GM18867 (cell line): ENCODE results near the gene EXOSC2.

Source experiments
- ATAC-seq: cut with Tn5 transposase; IDR thresholded peaks from one replicate; pipeline ENCODE4 v1.9.1; 2021; ENCODE audit warnings: mild to moderate bottlenecking, moderate library complexity; ENCODE audit not compliant: unreplicated experiment

The EXOSC2 gene, protein sequence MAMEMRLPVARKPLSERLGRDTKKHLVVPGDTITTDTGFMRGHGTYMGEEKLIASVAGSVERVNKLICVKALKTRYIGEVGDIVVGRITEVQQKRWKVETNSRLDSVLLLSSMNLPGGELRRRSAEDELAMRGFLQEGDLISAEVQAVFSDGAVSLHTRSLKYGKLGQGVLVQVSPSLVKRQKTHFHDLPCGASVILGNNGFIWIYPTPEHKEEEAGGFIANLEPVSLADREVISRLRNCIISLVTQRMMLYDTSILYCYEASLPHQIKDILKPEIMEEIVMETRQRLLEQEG

DNA sequence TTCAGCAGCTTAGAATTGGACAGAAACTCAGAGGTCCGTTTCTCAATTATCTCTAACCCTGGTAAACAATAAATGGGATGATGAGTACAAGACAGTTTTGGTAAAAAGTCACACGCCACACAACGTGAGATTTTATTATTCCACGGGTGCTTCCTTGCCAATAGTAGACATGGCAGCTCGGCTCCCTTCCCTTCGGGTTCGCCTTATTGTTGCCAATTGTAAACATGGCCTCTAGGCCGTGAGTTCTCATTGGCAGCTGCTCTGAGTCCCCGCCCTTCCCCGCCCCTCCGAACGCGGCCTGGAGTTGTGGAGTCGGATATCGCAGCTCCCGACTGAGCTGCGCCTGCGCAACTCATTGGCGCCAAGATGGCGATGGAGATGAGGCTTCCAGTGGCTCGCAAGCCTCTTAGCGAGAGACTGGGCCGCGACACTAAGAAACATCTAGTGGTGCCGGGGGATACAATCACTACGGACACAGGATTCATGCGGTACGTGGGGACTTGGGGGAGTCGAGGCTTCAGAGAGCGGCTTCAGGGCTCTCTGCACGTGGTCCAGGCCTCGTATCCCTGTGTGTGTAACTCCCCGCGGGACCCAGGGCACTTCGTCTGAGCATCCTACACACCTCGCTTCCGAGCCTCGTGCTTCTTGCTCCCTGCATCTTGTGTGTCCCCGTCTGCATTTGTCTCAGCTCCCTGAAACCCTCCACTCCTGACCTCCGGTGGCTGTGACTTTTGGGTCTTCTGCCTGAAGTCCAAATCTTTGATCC is at the start of gene EXOSC2:
Gene EXOSC2, plus strand, starts transcription at position 355 of the 766 bp plus-strand sequence. Its CDS starts 12 bp downstream, at position 367.
- ATAC-seq: peak; percentile 92

DNA sequence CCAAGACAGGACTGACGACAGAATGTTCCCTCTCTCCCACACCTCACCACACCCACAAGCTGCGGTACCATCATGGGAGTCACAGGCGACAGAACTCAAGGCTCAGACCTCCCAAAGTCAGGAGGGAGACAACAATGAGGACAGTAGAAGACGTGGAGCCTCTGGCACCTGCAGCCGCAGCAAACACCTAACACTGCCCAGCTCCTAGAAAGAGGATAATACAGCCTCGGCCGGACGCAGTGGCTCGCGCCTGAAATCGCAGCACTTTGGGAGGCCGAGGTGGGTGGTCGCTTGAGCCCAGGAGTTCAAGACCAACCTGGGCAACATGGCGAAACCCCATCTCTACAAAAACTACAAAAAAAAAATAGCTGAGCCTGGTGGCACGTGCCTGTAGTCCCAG is 42.4 kb upstream of the EXOSC2 start:
- no peak for ATAC-seq

DNA sequence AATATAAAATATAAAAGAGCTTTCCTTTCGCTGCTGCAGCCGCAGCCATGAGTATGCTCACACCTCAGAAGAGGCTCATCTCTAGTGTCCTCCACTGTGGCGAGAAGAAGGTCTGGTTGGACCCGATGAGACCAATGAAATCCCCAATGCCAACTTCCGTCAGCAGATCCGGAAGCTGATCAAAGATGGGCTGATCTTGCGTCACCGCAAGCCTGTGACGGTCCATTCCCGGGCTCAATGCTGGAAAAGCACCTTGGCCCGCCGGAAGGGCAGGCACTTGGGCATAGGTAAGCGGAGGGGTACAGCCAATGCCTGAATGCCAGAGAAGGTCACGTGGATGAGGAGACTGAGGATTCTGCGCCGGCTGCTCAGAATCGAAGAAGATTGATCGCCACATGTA is 41.8 kb upstream of the EXOSC2 start:
- no peak for ATAC-seq

DNA sequence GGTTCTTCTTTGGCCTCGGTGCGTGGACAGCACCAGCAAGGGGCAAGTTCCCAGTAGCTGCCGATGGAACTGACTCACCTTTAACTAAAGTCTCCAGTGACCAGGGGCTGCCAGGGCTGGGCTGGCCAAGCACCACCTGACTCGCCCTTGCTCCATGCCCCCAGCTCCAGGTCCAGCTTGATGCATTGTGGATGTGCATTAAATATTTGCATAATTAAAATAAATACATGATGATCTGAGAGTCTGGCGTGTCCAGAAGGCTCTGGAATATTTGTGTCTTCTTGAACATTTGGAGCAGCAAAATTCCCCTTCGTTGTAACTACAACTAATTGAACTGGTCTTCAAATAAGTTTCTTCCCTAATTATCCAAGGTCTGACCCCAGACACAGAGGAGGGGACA is 38.7 kb upstream of the EXOSC2 start:
- no peak for ATAC-seq

DNA sequence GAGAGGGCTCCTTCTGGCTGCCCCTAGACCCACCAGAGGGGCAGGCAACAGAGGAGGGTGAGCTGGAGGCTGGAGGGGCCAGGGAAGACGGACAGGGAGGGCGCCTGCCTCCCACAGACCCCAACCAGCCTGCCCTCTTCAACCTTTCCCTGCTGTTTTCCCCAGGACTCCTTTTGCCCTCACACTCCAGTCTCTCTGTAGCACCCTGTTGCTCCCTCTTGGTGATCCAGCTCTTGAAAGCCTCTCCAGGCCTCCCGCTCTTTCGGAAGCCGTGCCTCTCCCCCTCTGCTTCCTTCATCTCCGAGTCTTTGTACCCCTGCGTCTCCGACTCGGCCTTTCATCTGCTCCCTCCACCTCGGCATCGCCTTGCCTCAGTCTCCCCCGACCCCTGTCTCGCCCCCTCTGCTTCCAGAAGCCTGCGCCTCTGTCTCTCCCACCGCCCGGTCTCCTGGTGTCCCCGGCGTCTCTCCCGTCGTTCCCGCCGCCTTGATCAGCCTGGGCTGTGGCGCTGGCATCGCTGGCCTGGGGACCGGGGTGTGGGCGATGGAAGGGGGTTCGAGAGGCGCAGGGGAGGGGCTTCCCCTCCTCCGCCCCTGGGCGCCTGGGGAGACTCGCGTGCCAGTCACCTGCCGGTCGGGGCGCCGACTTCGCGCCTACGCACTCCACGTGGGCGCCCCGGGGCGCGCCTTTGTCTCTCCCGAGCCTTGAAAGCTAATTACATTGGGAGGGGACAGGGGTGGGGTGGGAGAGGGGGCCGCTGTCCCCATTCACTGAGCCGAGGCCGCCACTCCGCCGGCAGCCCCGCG is 34.5 kb upstream of the EXOSC2 start:
- ATAC-seq: no peak

DNA sequence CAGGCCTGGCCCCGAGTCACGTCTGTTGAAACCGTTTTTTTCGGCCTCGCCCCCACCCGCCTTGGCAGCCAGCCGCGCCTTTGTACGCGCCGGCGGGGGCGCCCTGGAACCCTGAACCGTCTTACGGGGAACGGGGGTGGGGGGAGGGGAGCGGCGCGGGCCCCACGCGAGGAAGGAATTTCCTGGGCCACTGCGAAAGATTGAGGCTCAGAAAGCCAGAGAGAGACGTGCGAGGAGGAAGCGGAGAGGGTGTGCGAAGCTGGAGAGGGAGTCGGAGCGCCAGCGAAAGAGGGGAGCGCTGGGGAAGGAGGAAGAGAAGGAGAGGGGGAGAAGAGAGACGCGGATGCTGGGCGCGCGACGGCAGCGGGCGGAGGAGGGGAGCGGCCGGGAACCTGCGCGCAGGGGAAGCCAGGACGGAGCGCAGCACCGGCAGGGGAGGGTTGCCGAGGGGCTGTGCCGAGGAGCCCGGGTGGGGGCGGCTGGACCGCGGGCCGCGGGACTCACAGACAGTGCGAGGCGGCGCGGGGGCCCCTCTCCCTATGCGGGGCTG is 33.8 kb upstream of the EXOSC2 start:
- no peak for ATAC-seq

DNA sequence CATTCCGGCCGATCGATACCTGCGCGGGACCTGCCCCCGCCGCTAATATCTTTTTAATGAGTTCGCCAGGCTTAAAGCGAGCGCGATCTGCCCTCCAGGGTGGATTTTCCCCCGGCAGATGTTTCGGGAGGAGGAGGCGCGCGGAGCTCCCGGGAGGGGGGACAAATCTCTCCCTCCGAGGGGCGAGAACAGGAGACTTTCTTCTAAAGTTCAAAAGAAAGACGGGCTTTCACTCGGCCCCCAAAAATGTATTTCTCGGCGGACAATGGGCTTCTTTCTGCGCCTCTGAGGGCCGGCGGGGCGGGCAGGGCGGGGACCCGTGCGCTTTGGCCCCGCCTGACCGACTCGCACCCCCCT is 33.3 kb upstream of the EXOSC2 start:
- ATAC-seq: no peak

DNA sequence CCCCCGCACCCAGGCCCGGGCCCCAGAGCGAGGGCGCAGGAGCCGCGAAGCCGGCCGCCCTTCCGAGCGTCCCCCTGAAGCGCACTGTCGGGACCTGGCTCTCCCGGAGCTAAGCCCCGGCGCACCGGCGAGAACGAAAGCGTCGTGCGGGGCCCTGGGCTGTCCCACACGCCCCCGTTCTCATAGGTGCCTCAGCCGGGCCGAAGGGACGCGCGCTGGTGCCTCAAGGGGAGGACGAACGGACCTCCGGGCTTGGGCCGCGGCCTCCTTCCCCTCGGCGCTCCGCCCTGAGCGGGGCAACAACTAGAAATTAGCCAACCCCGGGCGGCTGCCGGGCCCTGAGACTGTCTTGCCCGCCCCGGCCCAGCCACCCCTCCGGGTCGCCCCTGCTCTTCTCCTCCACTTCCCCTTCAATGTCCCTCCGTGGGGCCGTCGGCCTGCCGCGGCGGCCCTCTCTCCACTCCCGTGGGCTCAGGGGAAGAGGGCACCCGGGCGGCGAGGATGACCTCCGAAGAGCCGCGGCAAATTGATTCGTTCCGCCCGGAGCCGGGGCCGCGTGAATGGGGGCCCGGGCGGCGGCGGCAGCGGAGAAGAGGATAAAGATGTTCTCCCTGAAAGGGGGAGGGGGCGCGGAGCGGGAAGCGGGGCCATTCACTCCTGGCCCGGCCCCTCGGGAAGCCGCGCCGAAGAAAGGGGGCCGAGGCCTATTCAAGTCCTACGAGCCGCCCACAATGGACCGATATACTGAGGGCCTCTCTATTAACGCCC is 32.7 kb upstream of the EXOSC2 start:
- no peak for ATAC-seq

DNA sequence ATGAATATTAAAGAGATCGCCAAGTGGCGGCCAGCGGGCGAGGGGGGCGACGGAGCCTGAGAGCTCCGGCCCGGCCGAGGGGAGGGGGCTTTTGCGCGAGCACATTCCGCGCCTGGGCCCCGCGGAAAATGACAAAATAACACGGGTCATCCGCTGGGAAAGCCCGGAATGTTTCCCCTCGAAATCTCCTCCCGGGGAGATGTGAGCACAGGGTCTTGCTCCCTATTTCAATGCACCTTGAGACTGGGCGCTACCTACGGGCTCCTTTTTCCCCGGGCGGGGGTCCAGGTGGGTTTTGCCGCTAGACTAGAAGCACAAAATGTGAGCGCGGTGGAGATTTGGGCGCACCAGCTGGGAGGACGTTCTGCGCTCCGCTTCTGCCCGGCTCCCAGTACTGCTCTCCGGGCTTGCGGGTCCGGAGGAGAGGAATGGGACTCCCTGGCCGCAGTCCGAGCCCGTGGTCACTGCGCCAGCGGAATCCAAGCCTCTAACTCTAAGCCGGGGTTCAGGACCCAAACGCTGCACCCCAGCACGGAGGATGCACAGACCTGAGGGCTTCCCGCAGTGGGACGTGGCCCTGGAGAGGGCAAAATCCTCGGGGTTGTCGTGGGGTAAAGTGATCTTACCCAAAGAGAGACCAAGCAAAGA is 32.0 kb upstream of the EXOSC2 start:
- ATAC-seq: no peak

DNA sequence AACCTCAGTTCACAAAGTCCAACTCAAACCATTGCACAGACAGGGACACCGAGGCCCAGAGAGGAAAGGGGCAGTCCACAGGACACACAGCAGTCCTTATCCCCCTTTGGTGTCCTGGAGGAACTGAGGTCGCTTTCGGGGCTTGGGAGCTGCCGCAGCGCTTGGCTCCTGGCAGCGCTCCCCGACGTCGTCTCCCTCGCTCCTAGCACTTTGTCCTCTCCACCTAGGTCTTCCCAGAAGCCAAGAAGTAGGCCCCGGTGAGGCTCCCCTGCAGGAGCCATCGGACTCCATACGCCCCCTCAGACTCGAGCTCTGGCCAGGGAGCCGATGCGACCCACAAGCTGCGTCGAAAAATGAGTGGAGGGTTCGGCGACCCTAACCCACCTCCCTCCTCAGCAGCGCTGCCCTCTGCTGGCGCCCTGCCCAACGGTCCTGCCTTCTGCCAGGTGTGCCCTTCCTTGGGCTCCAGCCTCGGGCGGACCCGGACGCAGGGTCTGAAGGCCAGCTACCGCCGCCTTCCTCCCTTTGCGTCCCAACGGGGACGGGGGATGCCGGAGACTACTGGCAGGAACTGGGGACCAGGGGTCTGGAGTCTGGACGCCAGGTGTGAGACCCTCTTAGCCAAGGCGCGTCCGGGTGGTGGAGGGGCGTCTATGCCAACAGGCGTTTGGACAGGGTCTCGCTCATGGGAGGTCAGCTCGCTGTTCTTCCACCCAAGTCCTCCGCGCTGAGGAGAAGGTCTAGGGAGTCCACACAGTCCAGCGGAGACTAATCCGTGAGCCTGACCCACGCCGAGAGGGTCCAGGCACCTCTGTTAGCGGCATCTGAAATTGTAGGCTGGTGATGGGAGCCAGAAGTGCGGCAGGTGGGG is 31.2 kb upstream of the EXOSC2 start:
- no peak for ATAC-seq

DNA sequence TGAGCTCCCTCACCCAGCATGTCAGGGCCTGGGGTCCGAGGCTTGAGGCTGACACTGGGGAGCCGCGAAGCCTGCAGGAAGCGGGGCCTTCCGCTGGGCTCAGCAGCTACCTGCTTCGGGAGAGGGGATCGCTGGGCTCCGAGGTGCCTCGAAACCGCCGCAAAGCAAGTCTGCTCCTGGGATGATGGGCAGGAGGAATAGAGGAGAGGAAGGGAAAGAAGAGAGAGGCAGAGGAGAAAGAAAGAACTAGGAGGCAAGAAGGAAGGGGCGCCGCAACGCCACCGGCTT is 30.7 kb upstream of the EXOSC2 start:
- no peak for ATAC-seq

DNA sequence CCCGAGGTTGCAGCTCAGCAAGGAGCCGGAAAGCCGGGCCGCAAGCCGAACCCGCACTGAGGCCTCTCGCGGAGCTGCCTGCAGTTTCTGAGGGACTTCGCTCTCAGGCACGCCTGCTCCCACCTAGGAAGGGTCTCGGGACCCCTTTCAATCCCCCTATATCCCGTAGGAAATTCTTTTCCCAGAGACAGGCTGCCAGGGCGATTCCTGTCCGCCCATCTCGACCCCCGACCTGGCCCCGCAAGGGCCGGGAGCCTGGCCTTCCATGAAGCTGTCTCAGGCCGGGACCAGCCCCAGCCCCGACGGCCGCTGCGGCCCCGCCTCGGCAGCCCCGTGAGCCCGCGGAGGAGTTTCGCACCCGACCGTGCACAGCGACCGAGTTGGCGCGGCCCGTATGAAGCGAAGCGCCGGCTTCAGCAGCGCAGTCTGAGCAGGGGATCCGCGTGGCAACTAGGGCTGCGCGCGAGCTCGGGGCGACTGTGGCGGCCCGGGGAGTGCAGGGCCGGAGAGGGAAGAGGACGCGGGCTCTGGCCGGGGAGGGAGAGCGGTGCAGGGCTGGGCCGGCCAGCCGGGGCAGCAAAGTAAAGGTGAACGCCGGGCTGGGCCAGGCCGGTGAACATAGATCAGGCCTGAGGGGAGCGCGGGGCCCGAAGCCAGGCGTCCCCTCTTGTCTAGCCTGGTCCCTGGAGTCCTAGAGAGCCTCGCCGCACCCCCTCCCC is 30.2 kb upstream of the EXOSC2 start:
- no peak for ATAC-seq

DNA sequence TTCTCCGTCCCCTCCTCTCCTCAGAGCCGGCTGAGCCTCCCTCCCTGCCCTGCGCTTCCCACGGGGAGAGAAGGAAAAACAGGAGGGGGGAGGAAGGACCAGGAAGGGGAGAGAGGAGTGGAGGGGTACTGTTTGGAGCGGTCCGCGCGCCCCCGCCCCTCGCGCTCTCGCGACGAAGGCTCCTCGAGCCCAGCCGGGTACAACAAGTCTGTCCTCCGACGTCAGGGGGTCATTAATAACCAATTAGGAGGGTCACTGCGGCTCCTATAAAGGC is 29.7 kb upstream of the EXOSC2 start:
- ATAC-seq: no peak

DNA sequence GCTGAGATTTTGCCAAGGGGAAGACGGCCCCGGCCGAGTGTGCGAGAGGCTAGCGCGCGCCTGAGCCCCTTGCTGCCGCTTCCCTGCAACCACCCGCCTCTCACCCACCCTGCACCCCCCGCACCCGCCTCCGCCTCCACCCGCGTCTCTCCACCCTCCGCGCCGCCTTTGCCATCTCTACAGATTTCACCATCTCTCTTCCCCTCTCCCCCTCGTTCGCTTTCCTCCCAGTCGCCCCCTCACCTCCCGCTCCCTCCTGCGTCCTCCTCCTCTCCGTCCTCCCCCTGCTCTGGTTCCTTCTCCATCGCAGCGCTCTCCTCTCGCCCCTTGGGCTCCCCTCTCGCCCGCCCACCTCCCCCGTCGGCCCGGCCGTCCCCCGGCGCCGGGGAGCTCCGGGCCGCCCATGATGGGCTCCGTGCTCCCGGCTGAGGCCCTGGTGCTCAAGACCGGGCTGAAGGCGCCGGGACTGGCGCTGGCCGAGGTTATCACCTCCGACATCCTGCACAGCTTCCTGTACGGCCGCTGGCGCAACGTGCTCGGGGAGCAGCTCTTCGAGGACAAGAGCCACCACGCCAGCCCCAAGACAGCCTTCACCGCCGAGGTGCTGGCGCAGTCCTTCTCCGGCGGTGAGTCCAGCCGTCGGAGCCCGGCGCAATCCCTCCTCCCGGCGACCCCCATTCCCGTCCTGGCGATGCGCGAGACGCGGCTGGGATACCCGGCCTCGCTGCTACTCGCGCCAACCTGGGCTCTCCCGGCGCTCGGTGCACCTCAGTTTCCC is 29.1 kb upstream of the EXOSC2 start, which contains the start of gene PRDM12:
Gene PRDM12, plus strand, starts transcription at position 344 of the 778 bp plus-strand sequence. Its CDS starts 60 bp downstream, at position 404.
- ATAC-seq: no peak

DNA sequence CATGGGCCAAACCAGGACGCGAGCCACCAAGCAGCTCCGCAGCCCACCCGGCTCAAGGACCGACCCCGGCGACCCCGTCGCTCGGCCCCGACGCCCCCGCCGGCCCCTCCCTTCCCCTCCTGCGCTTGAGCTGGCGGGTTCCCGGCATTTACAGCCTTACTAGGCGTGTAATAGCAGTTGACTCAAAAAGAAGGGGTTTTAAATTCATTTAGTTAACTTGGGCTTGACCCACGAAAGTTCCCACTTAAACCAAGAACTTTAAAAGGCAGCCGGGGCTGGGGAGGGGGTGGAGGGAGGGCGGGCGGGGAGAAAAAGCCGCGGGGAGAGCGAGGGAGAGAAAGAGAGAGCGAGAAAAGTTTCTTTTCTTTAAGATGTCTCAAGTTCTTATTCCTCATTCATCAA is 28.6 kb upstream of the EXOSC2 start:
- no peak for ATAC-seq

DNA sequence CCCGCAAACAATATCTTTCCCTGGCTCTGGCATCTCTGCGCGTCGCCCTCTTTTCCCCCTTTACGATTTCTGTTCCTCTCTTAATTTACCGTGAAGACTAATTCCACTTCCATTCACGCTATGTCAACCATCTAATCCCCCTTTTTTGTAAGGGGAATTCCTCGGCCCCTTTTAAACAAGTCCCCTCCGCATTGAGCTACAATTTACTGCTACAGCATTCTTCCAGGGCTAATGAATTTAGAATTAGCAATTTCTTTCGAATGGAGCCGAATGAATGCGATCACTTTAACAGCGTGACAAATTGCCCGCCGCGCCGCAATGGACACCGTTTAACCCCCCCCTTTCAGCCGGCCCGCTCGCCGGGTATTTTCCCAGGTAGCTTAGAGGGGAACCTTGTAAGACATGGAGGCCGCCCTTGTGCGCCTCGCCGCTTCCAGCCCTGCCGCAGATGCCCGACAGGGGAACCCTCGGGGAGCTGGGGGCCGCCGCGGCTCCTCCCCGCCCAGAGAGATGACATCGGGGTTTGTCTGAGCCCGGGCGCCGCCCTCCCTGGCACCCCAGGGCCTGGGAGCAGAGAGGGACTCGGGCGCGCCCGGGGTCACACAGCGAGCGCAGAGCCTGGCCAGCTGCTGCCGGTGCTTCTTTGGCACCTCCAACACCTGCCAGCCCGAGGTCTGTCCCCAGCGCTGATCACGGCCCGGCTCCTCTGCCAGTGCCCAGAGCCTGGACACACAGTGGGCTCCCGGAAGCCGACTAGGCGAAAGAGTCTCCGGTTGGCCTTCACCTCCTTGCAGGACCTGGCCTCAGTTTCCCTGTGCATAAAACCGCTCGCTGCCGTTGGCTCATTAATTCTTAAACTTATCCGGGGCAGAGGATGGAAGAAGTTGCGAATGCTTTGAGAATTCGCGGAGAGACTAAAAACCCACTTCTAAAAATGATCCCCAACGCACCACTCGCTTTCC is 27.9 kb upstream of the EXOSC2 start:
- no peak for ATAC-seq
